GM13976 (cell line): ENCODE data around the gene MPRIP.

ENCODE experiments used
- DNase-seq: peaks from one replicate; pipeline ENCODE4 v3.0.0; 2012; ENCODE audit warnings: low spot score
- in situ Hi-C: fragments of 300-500 bp; cut with MboI; formaldehyde crosslinking; loops from one replicate; pipeline ENCODE4 v1.12.0; 2022; ENCODE audit warnings: low sequenced_read_pairs, mixed read lengths, inconsistent platforms; ENCODE audit not compliant: unreplicated experiment
- TF ChIP-seq, protein P1 (sequence below): IDR thresholded peaks from 2 replicates; pipeline ENCODE4 v1.5.1; 2012; ENCODE audit warnings: borderline replicate concordance, mild to moderate bottlenecking; ENCODE audit not compliant: insufficient read depth; ENCODE audit errors: extremely low read depth, missing control alignments, control extremely low read depth

The MPRIP gene

DNA sequence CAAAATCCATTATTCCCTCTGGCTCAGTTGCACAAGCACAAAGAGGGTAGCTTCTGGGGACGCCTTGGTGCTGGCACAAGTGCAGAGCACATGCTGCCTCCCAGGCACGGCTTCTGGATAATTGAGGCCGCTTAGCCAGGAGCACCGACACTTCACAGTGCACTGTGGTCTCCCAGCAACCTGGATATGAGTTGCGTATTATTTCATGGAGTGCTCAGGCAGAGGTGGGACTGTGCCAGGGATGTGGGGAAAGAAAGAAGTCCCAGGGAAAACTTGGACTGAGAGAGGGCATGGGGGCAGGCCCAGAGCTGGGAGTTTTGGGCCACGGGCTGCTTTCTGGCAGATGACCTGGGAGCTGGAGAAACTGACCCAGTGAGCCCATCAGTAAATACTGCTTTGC is 37.5 kb downstream of the MPRIP start:
- in situ Hi-C loops: no loop called here
- TF ChIP-seq, protein P1, sequence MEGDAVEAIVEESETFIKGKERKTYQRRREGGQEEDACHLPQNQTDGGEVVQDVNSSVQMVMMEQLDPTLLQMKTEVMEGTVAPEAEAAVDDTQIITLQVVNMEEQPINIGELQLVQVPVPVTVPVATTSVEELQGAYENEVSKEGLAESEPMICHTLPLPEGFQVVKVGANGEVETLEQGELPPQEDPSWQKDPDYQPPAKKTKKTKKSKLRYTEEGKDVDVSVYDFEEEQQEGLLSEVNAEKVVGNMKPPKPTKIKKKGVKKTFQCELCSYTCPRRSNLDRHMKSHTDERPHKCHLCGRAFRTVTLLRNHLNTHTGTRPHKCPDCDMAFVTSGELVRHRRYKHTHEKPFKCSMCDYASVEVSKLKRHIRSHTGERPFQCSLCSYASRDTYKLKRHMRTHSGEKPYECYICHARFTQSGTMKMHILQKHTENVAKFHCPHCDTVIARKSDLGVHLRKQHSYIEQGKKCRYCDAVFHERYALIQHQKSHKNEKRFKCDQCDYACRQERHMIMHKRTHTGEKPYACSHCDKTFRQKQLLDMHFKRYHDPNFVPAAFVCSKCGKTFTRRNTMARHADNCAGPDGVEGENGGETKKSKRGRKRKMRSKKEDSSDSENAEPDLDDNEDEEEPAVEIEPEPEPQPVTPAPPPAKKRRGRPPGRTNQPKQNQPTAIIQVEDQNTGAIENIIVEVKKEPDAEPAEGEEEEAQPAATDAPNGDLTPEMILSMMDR: no peak
- DNase-seq: no peak

GRCh38 chr17:17080181-17080631 is 37.9 kb downstream of the MPRIP start:
- TF ChIP-seq, protein P1: peak; percentile 3
- in situ Hi-C loops: no loop called here
- no peak for DNase-seq

- DNase-seq: no peak
- TF ChIP-seq, protein P1: no peak
- in situ Hi-C loops: no loop called here
Measured at GRCh38 chr17:17080781-17081180, 38.5 kb downstream of the MPRIP start.

DNA sequence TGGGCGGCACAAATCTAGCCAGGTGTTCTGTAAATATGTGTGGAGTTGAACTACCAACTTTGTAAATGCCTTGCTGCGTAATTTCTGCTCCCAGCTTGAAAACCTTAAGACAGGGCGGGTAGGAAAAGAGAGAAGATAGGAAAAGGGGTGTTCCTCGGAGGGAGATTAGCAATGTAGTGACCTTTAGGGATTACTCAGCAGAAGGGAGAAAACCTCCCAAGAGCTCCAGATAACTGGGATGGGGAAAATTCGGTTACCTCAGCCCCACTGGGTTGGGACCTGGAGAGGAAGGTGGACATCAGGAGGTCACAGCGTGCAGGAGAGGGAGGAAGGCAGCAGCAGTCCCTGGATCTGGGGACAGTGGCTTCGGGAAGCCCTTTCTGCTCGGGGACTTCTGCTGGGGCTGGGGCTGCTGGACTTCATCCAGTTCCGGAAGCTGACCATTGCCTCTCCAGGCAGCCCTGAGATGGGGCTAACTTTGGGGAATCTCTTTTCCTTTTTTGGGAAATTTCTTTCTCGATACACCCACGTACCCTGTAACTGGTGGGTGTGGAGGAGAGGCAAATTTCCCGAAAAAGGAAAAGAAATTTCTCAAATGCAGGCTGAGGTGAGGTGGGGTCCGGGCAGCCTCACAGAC is 39.2 kb downstream of the MPRIP start:
- in situ Hi-C loops: no loop called here
- no peak for DNase-seq
- TF ChIP-seq, protein P1: no peak

DNA sequence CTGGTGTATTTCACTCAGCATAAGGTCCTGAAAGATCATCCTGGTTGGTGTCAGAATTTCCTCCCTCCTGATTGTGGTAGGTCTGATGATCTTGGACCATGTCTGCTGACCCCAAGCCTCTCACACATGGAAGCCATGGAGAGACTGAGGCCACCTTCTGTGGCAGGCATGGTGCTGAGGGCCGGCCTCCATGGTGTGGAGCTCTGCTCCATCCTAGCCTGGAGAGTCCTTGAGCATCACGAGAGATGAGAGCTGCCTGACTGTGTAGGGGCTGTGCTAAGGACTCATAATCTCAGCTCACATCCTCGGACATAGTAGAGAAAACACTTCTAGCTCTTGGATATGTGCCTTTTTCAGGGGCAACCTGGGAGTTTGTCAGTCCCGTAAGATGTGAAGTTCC is 40.6 kb downstream of the MPRIP start:
- DNase-seq: no peak
- TF ChIP-seq, protein P1: no peak
- in situ Hi-C loops: no loop called here

DNA sequence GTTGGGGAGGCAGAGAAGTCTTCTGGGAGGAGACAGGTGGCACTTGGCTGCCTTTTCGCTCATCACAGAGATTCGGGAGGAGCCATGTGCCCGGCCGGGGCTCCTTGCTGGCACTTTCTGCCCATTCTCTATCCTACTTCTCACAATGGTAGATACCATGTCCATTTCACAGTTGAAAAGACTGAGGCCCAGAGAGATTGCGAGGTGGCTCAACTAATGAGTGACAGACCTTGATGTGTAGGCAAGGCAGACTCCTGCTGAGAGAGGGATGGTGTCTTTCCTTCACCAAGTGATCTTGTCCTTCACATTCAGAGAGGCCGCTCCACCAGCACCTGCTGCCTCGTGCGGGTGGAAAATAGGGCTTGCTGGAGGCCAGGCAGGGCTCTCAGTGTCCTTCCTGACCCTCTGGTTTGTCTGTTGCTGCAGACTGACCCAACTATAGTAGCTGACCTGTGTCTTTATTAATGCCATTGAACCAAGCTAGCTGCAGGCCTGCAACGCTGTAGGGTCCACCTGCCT is 42.1 kb downstream of the MPRIP start:
- TF ChIP-seq, protein P1: no peak
- in situ Hi-C loops: no loop called here
- DNase-seq: no peak

DNA sequence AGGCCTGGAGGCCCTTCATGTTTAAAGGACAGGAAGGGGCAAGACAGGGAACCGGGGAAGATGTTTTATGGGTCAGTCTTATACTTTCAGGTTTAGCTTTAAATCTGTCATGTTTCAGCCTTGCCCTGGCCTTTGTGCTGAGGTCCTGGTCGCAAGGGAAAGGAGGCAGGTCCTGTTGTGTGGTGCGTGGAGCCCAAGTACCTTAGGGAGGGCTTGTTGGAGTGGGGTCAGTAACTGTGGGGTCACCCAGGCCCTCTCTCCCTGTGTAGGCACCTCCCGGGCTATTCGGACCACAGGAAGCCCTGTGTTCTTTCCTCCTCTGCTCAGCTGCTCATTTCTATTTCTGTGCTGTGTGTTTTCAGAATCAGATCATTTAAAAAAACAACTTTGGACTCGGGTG is 42.7 kb downstream of the MPRIP start:
- DNase-seq: no peak
- in situ Hi-C loops: no loop called here
- TF ChIP-seq, protein P1: no peak
